HEK293 (cell line): ENCODE measurements around the gene ODAD4.

Source experiments
- ATF2 ChIP-seq: fragments of 450-650 bp; formaldehyde crosslinking; IDR thresholded peaks from 2 replicates; pipeline ENCODE4 v1.5.1; 2016; ENCODE audit warnings: missing biosample characterization, missing genetic modification characterization, low read depth
- CTCF ChIP-seq: fragments of 450-650 bp; formaldehyde crosslinking; IDR thresholded peaks from 2 replicates; pipeline ENCODE4 v1.5.1; 2016; ENCODE audit warnings: missing biosample characterization, missing genetic modification characterization
- FEZF1 ChIP-seq: fragments of 450-650 bp; formaldehyde crosslinking; IDR thresholded peaks from 2 replicates; pipeline ENCODE4 v1.5.1; 2016; ENCODE audit warnings: missing biosample characterization, missing genetic modification characterization
- REST ChIP-seq: fragments of 450-650 bp; formaldehyde crosslinking; IDR thresholded peaks from 2 replicates; pipeline ENCODE4 v1.5.1; 2016; ENCODE audit warnings: missing biosample characterization, missing genetic modification characterization
- ZBTB48 ChIP-seq: fragments of 450-650 bp; formaldehyde crosslinking; IDR thresholded peaks from 2 replicates; pipeline ENCODE4 v1.5.1; 2016; ENCODE audit warnings: missing biosample characterization, missing genetic modification characterization
- ZBTB8A ChIP-seq: fragments of 450-650 bp; formaldehyde crosslinking; IDR thresholded peaks from 2 replicates; pipeline ENCODE4 v1.5.1; 2016; ENCODE audit warnings: missing biosample characterization, missing genetic modification characterization
- ZNF362 ChIP-seq: fragments of 450-650 bp; formaldehyde crosslinking; IDR thresholded peaks from 2 replicates; pipeline ENCODE4 v1.5.1; 2016; ENCODE audit warnings: missing biosample characterization, missing genetic modification characterization
- ZNF639 ChIP-seq: fragments of 450-650 bp; formaldehyde crosslinking; IDR thresholded peaks from 2 replicates; pipeline ENCODE4 v1.5.1; 2016; ENCODE audit warnings: missing biosample characterization, missing genetic modification characterization
- ZNF664 ChIP-seq: fragments of 450-650 bp; formaldehyde crosslinking; IDR thresholded peaks from 2 replicates; pipeline ENCODE4 v1.5.1; 2016; ENCODE audit warnings: missing biosample characterization, missing genetic modification characterization
- ZSCAN4 ChIP-seq: fragments of 450-650 bp; formaldehyde crosslinking; IDR thresholded peaks from 2 replicates; pipeline ENCODE4 v1.5.1; 2017; ENCODE audit warnings: missing biosample characterization, missing genetic modification characterization

GRCh38 chr17:41988418-41988817, 58.0 kb downstream of the ODAD4 start:
- TF ChIP-seq CTCF (tag by site-specific recombination) (no peak), ZNF362 (tag by site-specific recombination) (no peak), ZNF664 (tag by site-specific recombination) (no peak), FEZF1 (no peak), ATF2 (no peak), ZBTB8A (no peak), ZNF639 (tag by site-specific recombination) (no peak), REST (no peak), ZBTB48 (tag by site-specific recombination) (no peak), ZSCAN4 (tag by site-specific recombination) (no peak)
